AG09319 (cell line): ENCODE results near the gene NETO2.

ENCODE experiments used
- DNase-seq: peaks from one replicate; pipeline ENCODE4 v3.0.0-alpha.2; 2010; ENCODE audit warnings: low read depth; ENCODE audit errors: extremely low read depth
- CTCF ChIP-seq: IDR thresholded peaks from 2 replicates; pipeline ENCODE4 v1.5.1; 2011; ENCODE audit warnings: low read depth, mild to moderate bottlenecking, inconsistent platforms, low read length, moderate library complexity

NETO2 gene

GRCh38 chr16:47055136-47055885, 88.4 kb downstream of the NETO2 start:
- TF ChIP-seq CTCF: no peak

GRCh38 chr16:47054306-47054705, 89.4 kb downstream of the NETO2 start:
- no peak for DNase-seq
- TF ChIP-seq CTCF: no peak

More at GRCh38 chr16:47055136-47055885, 88.4 kb downstream of the NETO2 start:
- DNase-seq: no peak

GRCh38 chr16:47053895-47054294, 89.8 kb downstream of the NETO2 start:
- no peak for TF ChIP-seq CTCF
- DNase-seq: no peak

GRCh38 chr16:47052666-47053640, 90.8 kb downstream of the NETO2 start:
- no peak for TF ChIP-seq CTCF
- DNase-seq: no peak

- no peak for DNase-seq
- no peak for TF ChIP-seq CTCF
Observed at GRCh38 chr16:47051031-47051430, 92.7 kb downstream of the NETO2 start.

GRCh38 chr16:47049901-47050583, 93.7 kb downstream of the NETO2 start:
- TF ChIP-seq CTCF: no peak
- no peak for DNase-seq
